ENCODE data around the gene BRINP2.

The BRINP2 gene

GRCh38 chr1:177257576-177257975 lies 86.8 kb downstream of the BRINP2 start:
- Histone ChIP-seq H3K27me3 (ENCODE audit: control insufficient read depth, insufficient read depth, low read length) (no peaks in the 10 kb centered on the region), H3K9ac (ENCODE audit: low read length) (no peak overlapping the region), H3K36me3 (ENCODE audit: control insufficient read depth, insufficient read depth, low read length) (no peaks in the 10 kb centered on the region), H3K9me3 (ENCODE audit: control insufficient read depth, low read length) (no peaks in the 10 kb centered on the region), H3K4me3 (ENCODE audit: low read length) (no peak overlapping the region), H3K4me1 (ENCODE audit: control insufficient read depth, insufficient read depth, low read length) (peaks cover 20% of the 10 kb centered on the region)

GRCh38 chr1:177270863-177271262 lies 100.1 kb downstream of the BRINP2 start:
- no peaks in the 10 kb centered on the region for H3K36me3 ChIP-seq (ENCODE audit: control insufficient read depth, insufficient read depth, low read length)
- H3K4me1 ChIP-seq (ENCODE audit: control insufficient read depth, insufficient read depth, low read length): no peaks in the 10 kb centered on the region
- no peaks in the 10 kb centered on the region for H3K27me3 ChIP-seq (ENCODE audit: control insufficient read depth, insufficient read depth, low read length)
- H3K9me3 ChIP-seq (ENCODE audit: control insufficient read depth, low read length): no peaks in the 10 kb centered on the region
- H3K4me3 ChIP-seq (ENCODE audit: low read length): no peak overlapping the region
- H3K9ac ChIP-seq (ENCODE audit: low read length): no peak overlapping the region

- Histone ChIP-seq H3K27me3 (ENCODE audit: control insufficient read depth, insufficient read depth, low read length) (no peaks in the 10 kb centered on the region), H3K9me3 (ENCODE audit: control insufficient read depth, low read length) (no peaks in the 10 kb centered on the region), H3K9ac (ENCODE audit: low read length) (no peak overlapping the region), H3K4me3 (ENCODE audit: low read length) (no peak overlapping the region), H3K4me1 (ENCODE audit: control insufficient read depth, insufficient read depth, low read length) (no peaks in the 10 kb centered on the region), H3K36me3 (ENCODE audit: control insufficient read depth, insufficient read depth, low read length) (no peaks in the 10 kb centered on the region)
Measured at GRCh38 chr1:177273141-177273540, 102.4 kb downstream of the BRINP2 start.

GRCh38 chr1:177274687-177275211 lies 104.0 kb downstream of the BRINP2 start:
- Histone ChIP-seq H3K27me3 (ENCODE audit: control insufficient read depth, insufficient read depth, low read length) (no peaks in the 10 kb centered on the region), H3K36me3 (ENCODE audit: control insufficient read depth, insufficient read depth, low read length) (no peaks in the 10 kb centered on the region), H3K4me3 (ENCODE audit: low read length) (no peak overlapping the region), H3K9ac (ENCODE audit: low read length) (no peak overlapping the region), H3K9me3 (ENCODE audit: control insufficient read depth, low read length) (no peaks in the 10 kb centered on the region), H3K4me1 (ENCODE audit: control insufficient read depth, insufficient read depth, low read length) (no peaks in the 10 kb centered on the region)

GRCh38 chr1:177275736-177276135 lies 105.0 kb downstream of the BRINP2 start:
- Histone ChIP-seq H3K27me3 (ENCODE audit: control insufficient read depth, insufficient read depth, low read length) (no peaks in the 10 kb centered on the region), H3K9me3 (ENCODE audit: control insufficient read depth, low read length) (no peaks in the 10 kb centered on the region), H3K4me1 (ENCODE audit: control insufficient read depth, insufficient read depth, low read length) (no peaks in the 10 kb centered on the region), H3K4me3 (ENCODE audit: low read length) (no peak overlapping the region), H3K36me3 (ENCODE audit: control insufficient read depth, insufficient read depth, low read length) (no peaks in the 10 kb centered on the region), H3K9ac (ENCODE audit: low read length) (no peak overlapping the region)

- H3K27me3 ChIP-seq (ENCODE audit: control insufficient read depth, insufficient read depth, low read length): no peaks in the 10 kb centered on the region
- no peaks in the 10 kb centered on the region for H3K4me1 ChIP-seq (ENCODE audit: control insufficient read depth, insufficient read depth, low read length)
- H3K9ac ChIP-seq (ENCODE audit: low read length): no peak overlapping the region
- no peak overlapping the region for H3K4me3 ChIP-seq (ENCODE audit: low read length)
- no peaks in the 10 kb centered on the region for H3K9me3 ChIP-seq (ENCODE audit: control insufficient read depth, low read length)
- no peaks in the 10 kb centered on the region for H3K36me3 ChIP-seq (ENCODE audit: control insufficient read depth, insufficient read depth, low read length)
Measured at GRCh38 chr1:177278626-177279390, 108.0 kb downstream of the BRINP2 start.

GRCh38 chr1:177281901-177282300 lies 111.1 kb downstream of the BRINP2 start:
- Histone ChIP-seq H3K4me3 (ENCODE audit: low read length) (no peak overlapping the region), H3K27me3 (ENCODE audit: control insufficient read depth, insufficient read depth, low read length) (no peaks in the 10 kb centered on the region), H3K9me3 (ENCODE audit: control insufficient read depth, low read length) (no peaks in the 10 kb centered on the region), H3K4me1 (ENCODE audit: control insufficient read depth, insufficient read depth, low read length) (no peaks in the 10 kb centered on the region), H3K36me3 (ENCODE audit: control insufficient read depth, insufficient read depth, low read length) (no peaks in the 10 kb centered on the region), H3K9ac (ENCODE audit: low read length) (no peak overlapping the region)

GRCh38 chr1:177282976-177283375 lies 112.2 kb downstream of the BRINP2 start:
- Histone ChIP-seq H3K4me1 (ENCODE audit: control insufficient read depth, insufficient read depth, low read length) (peaks cover 6% of the 10 kb centered on the region), H3K36me3 (ENCODE audit: control insufficient read depth, insufficient read depth, low read length) (no peaks in the 10 kb centered on the region), H3K9ac (ENCODE audit: low read length) (no peak overlapping the region), H3K4me3 (ENCODE audit: low read length) (no peak overlapping the region), H3K9me3 (ENCODE audit: control insufficient read depth, low read length) (no peaks in the 10 kb centered on the region), H3K27me3 (ENCODE audit: control insufficient read depth, insufficient read depth, low read length) (no peaks in the 10 kb centered on the region)

- Histone ChIP-seq H3K9ac (ENCODE audit: low read length) (no peak overlapping the region), H3K9me3 (ENCODE audit: control insufficient read depth, low read length) (no peaks in the 10 kb centered on the region), H3K36me3 (ENCODE audit: control insufficient read depth, insufficient read depth, low read length) (no peaks in the 10 kb centered on the region), H3K4me1 (ENCODE audit: control insufficient read depth, insufficient read depth, low read length) (peaks cover 9% of the 10 kb centered on the region), H3K27me3 (ENCODE audit: control insufficient read depth, insufficient read depth, low read length) (no peaks in the 10 kb centered on the region), H3K4me3 (ENCODE audit: low read length) (no peak overlapping the region)
Measured at GRCh38 chr1:177283380-177283779, 112.6 kb downstream of the BRINP2 start.

GRCh38 chr1:177286396-177286795 lies 115.6 kb downstream of the BRINP2 start:
- Histone ChIP-seq H3K4me3 (ENCODE audit: low read length) (no peak overlapping the region), H3K27me3 (ENCODE audit: control insufficient read depth, insufficient read depth, low read length) (no peaks in the 10 kb centered on the region), H3K9ac (ENCODE audit: low read length) (no peak overlapping the region), H3K9me3 (ENCODE audit: control insufficient read depth, low read length) (no peaks in the 10 kb centered on the region), H3K36me3 (ENCODE audit: control insufficient read depth, insufficient read depth, low read length) (no peaks in the 10 kb centered on the region), H3K4me1 (ENCODE audit: control insufficient read depth, insufficient read depth, low read length) (peaks cover 9% of the 10 kb centered on the region)

- H3K36me3 ChIP-seq (ENCODE audit: control insufficient read depth, insufficient read depth, low read length): no peaks in the 10 kb centered on the region
Measured at GRCh38 chr1:177287270-177287669, 116.5 kb downstream of the BRINP2 start.

GRCh38 chr1:177287994-177288393 lies 117.2 kb downstream of the BRINP2 start:
- Histone ChIP-seq H3K27me3 (ENCODE audit: control insufficient read depth, insufficient read depth, low read length) (no peaks in the 10 kb centered on the region), H3K9ac (ENCODE audit: low read length) (no peak overlapping the region), H3K4me3 (ENCODE audit: low read length) (no peak overlapping the region), H3K9me3 (ENCODE audit: control insufficient read depth, low read length) (no peaks in the 10 kb centered on the region), H3K4me1 (ENCODE audit: control insufficient read depth, insufficient read depth, low read length) (peaks cover 9% of the 10 kb centered on the region), H3K36me3 (ENCODE audit: control insufficient read depth, insufficient read depth, low read length) (no peaks in the 10 kb centered on the region)

More at GRCh38 chr1:177287270-177287669, 116.5 kb downstream of the BRINP2 start:
- Histone ChIP-seq H3K4me1 (ENCODE audit: control insufficient read depth, insufficient read depth, low read length) (peaks cover 9% of the 10 kb centered on the region), H3K4me3 (ENCODE audit: low read length) (no peak overlapping the region), H3K27me3 (ENCODE audit: control insufficient read depth, insufficient read depth, low read length) (no peaks in the 10 kb centered on the region), H3K9ac (ENCODE audit: low read length) (no peak overlapping the region), H3K9me3 (ENCODE audit: control insufficient read depth, low read length) (no peaks in the 10 kb centered on the region)

Measured in mucosa of stomach (tissue), 1 donor.